ENCODE data around the gene CEP128.
"Not testable (repeated sequence)": the region's sequence is repeated elsewhere in the genome, so short reads cannot be mapped to it uniquely, and the experiment has no call there.

The CEP128 gene

DNA sequence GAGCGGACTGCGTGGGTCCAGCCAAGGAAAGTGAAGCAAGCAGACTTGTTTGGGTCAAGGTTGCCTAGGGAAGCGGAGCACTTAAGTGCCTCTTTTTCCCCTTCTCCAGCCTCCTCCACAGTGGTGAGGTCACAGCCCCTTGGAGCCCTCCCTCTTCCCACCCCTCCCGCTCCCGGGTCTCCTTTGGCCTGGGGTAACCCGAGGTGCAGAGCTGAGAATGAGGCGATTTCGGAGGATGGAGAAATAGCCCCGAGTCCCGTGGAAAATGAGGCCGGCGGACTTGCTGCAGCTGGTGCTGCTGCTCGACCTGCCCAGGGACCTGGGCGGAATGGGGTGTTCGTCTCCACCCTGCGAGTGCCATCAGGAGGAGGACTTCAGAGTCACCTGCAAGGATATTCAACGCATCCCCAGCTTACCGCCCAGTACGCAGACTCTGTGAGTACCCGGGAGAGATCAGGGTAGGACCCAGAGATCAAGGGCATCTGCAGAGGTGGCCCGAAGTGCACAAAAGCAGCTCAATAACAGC is 13.9 kb upstream of the CEP128 start, which contains the start of gene TSHR:
TSS of gene TSHR (plus strand) at position 206 of the 526 bp plus-strand sequence. CDS start at position 266, 60 bp downstream.
- Histone ChIP-seq H3K36me3 (ENCODE audit: control insufficient read depth in 5 of 5, insufficient read depth in 5 of 5, low read length in 5 of 5) (no peaks in the 10 kb centered on the region), H3K4me3 (ENCODE audit: low read depth in 1 of 5, low read length in 5 of 5) (peak within 1 kb of the TSS; percentile 63 to 79 (median 68)), H3K9ac (ENCODE audit: low read length in 5 of 5) (peak within 1 kb of the TSS in 3 of 5 donors; percentile 52 to 62 (median 57)), H3K27me3 (ENCODE audit: control insufficient read depth in 5 of 5, insufficient read depth in 4 of 5, low read length in 5 of 5) (peaks cover 0 to 10% (median 7%) of the 10 kb centered on the region in 5 donors), H3K27ac (ENCODE audit: low read depth, low read length) (no peak within 1 kb of the TSS), H3K4me1 (ENCODE audit: control insufficient read depth in 5 of 5, insufficient read depth in 5 of 5, low read length in 5 of 5) (peaks cover 4 to 15% (median 13%) of the 10 kb centered on the region in 5 donors), H3K9me3 (ENCODE audit: control insufficient read depth in 5 of 5, low read length in 5 of 5) (no peaks in the 10 kb centered on the region)

DNA sequence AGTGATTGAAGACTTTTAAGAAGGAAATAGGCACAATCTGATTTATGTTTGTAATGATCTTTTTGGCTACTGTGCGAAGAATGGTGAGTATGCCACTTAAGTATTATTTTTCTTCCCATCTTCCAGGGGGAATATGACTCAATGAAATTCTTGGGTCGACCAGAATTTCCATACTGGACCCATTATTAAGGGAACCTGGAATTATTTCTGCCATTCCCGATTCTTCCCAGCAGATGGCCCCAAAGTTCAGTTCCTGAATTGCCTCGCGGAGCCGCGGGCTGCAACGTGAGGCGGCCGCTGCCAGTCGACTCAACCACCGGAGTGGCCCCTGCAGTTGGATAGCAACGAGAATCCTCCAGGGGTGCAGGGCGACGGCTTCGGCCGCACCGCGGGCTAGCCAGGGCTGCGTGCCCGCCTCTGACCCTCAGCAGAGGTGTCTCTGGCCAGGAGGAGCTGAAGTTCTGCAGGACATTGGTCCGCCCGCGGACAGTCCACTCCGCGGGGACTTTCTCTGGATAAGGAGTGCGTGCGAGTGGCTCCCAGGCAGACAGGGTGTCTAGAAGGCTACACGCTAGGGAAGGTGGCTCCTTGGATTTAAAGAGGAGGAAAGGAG is 13.3 kb upstream of the CEP128 start:
- H3K36me3 ChIP-seq (ENCODE audit: control insufficient read depth in 5 of 5, insufficient read depth in 5 of 5, low read length in 5 of 5): no peaks in the 10 kb centered on the region
- peak overlapping the region; percentile 63 to 79 (median 68) for H3K4me3 ChIP-seq (ENCODE audit: low read depth in 1 of 5, low read length in 5 of 5)
- H3K27ac ChIP-seq (ENCODE audit: low read depth, low read length): no peak overlapping the region
- peak overlapping the region in 3 of 5 donors; percentile 52 to 62 (median 57) for H3K9ac ChIP-seq (ENCODE audit: low read length in 5 of 5)
- H3K9me3 ChIP-seq (ENCODE audit: control insufficient read depth in 5 of 5, low read length in 5 of 5): no peaks in the 10 kb centered on the region
- H3K27me3 ChIP-seq (ENCODE audit: control insufficient read depth in 5 of 5, insufficient read depth in 4 of 5, low read length in 5 of 5): peaks cover 0 to 10% (median 7%) of the 10 kb centered on the region in 5 donors
- H3K4me1 ChIP-seq (ENCODE audit: control insufficient read depth in 5 of 5, insufficient read depth in 5 of 5, low read length in 5 of 5): peaks cover 4 to 15% (median 13%) of the 10 kb centered on the region in 5 donors

DNA sequence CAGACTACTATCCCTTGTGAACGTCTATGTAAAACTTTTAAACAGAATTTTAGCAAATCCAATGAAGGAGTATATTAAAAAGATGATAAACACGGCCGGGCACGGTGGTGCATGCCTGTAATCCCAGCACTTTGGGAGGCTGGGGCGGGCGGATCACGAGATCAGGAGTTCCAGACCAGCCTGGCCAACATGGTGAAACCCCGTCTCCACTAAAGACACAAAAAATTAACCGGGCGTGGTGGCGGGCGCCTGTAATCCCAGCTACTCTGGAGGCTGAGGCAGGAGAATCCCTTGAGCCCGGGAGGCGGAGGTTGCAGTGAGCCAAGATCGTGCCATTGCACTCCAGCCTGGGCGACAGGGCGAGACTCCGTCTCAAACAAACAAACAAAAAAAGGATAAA is 11.7 kb upstream of the CEP128 start:
- H3K9ac ChIP-seq (ENCODE audit: low read length in 5 of 5); H3K27ac ChIP-seq (ENCODE audit: low read depth, low read length); H3K27me3 ChIP-seq (ENCODE audit: control insufficient read depth in 5 of 5, insufficient read depth in 4 of 5, low read length in 5 of 5); H3K4me3 ChIP-seq (ENCODE audit: low read depth in 1 of 5, low read length in 5 of 5); H3K9me3 ChIP-seq (ENCODE audit: control insufficient read depth in 5 of 5, low read length in 5 of 5); H3K36me3 ChIP-seq (ENCODE audit: control insufficient read depth in 5 of 5, insufficient read depth in 5 of 5, low read length in 5 of 5): not testable (repeated sequence)
- peaks cover 4 to 15% (median 13%) of the 10 kb centered on the region in 5 donors for H3K4me1 ChIP-seq (ENCODE audit: control insufficient read depth in 5 of 5, insufficient read depth in 5 of 5, low read length in 5 of 5)

DNA sequence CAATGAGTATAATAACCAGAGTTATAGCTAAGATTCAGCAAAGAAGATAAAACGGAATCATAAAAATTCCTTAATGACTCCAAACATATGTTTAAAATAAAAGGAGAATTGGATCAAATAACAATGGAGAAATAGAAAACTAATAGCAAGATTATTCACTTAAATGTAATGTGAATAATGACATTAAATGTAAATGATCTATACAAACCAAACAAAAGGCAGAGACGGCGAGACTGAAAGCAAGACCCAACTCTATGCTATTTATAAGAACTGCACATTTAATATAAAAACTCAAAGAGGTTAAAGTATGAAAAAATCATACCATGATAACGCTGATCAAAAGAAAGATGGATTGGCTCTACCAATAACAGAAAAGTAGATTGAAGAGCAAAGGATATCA is 10.0 kb upstream of the CEP128 start:
- Histone ChIP-seq H3K9me3 (ENCODE audit: control insufficient read depth in 5 of 5, low read length in 5 of 5) (no peaks in the 10 kb centered on the region), H3K27ac (ENCODE audit: low read depth, low read length) (no peak overlapping the region), H3K36me3 (ENCODE audit: control insufficient read depth in 5 of 5, insufficient read depth in 5 of 5, low read length in 5 of 5) (no peaks in the 10 kb centered on the region), H3K4me3 (ENCODE audit: low read depth in 1 of 5, low read length in 5 of 5) (no peak overlapping the region), H3K27me3 (ENCODE audit: control insufficient read depth in 5 of 5, insufficient read depth in 4 of 5, low read length in 5 of 5) (peaks cover 0 to 8% (median 7%) of the 10 kb centered on the region in 5 donors), H3K4me1 (ENCODE audit: control insufficient read depth in 5 of 5, insufficient read depth in 5 of 5, low read length in 5 of 5) (peaks cover 4 to 15% (median 12%) of the 10 kb centered on the region in 5 donors), H3K9ac (ENCODE audit: low read length in 5 of 5) (no peak overlapping the region)

DNA sequence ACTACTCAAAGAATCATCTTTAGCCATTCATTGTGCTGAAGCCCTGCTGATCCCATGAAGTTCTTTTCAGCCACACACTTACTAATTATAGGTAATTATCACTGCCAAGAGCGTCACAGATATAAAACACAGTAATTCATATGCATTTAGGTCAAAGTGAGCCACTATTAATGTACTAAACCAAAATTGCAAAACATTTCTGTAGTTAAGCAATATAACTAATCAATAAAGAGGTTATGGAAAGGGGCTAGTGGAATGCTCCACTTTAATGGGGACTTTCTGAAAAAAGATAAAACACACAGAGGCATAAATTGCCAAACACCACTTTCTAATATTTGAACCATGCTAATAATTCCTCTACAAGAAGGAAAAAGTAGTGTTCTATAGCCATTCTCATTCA is 6.8 kb upstream of the CEP128 start:
- Histone ChIP-seq H3K36me3 (ENCODE audit: control insufficient read depth in 5 of 5, insufficient read depth in 5 of 5, low read length in 5 of 5) (no peaks in the 10 kb centered on the region), H3K4me1 (ENCODE audit: control insufficient read depth in 5 of 5, insufficient read depth in 5 of 5, low read length in 5 of 5) (no peaks in the 10 kb centered on the region), H3K4me3 (ENCODE audit: low read depth in 1 of 5, low read length in 5 of 5) (no peak overlapping the region), H3K9me3 (ENCODE audit: control insufficient read depth in 5 of 5, low read length in 5 of 5) (no peaks in the 10 kb centered on the region), H3K9ac (ENCODE audit: low read length in 5 of 5) (no peak overlapping the region), H3K27me3 (ENCODE audit: control insufficient read depth in 5 of 5, insufficient read depth in 4 of 5, low read length in 5 of 5) (peaks cover 0 to 3% (median 0%) of the 10 kb centered on the region in 5 donors), H3K27ac (ENCODE audit: low read depth, low read length) (no peak overlapping the region)

DNA sequence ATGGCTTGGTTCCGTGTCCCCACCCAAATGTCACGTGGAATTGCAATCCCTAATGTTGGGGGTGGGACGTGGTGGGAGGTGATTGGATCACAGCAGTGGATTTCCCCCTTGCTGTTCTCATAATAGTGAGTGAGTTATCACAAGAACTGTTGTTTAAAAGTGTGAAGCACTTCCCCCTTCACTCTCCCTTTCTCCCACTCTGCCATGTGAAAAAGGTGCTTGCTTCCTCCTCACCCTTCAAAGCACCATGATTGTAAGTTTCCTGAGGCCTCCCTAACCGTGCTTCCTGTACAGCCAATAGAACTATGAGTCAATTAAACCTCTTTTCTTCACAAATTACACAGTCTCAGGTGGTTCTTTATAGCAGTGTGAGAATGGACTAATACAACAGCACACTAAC is 5.3 kb upstream of the CEP128 start:
- no peaks in the 10 kb centered on the region for H3K36me3 ChIP-seq (ENCODE audit: control insufficient read depth in 5 of 5, insufficient read depth in 5 of 5, low read length in 5 of 5)
- no peak overlapping the region for H3K9ac ChIP-seq (ENCODE audit: low read length in 5 of 5)
- no peak overlapping the region for H3K4me3 ChIP-seq (ENCODE audit: low read depth in 1 of 5, low read length in 5 of 5)
- no peak overlapping the region for H3K27ac ChIP-seq (ENCODE audit: low read depth, low read length)
- H3K27me3 ChIP-seq (ENCODE audit: control insufficient read depth in 5 of 5, insufficient read depth in 4 of 5, low read length in 5 of 5): peaks cover 0 to 3% (median 0%) of the 10 kb centered on the region in 5 donors
- peaks cover 0 to 8% (median 7%) of the 10 kb centered on the region in 5 donors for H3K4me1 ChIP-seq (ENCODE audit: control insufficient read depth in 5 of 5, insufficient read depth in 5 of 5, low read length in 5 of 5)
- no peaks in the 10 kb centered on the region for H3K9me3 ChIP-seq (ENCODE audit: control insufficient read depth in 5 of 5, low read length in 5 of 5)

DNA sequence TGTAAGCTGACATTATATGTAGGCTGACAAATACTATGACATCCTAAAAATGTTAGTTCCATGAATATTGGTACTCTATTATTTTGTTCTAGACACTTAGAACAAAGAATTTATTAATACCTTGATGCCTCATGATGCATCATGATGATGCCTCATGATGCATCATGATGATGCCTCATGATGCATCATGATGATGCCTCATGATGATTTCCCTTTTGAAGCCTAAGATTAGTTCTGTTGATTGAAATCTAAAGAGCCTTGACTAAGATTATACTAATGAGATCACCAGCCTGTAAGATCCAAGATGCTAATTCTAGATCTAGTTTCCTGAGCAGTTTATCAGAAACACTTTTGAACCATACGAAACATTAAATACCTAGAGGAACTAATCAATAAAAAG is 4.6 kb upstream of the CEP128 start:
- no peak overlapping the region for H3K9ac ChIP-seq (ENCODE audit: low read length in 5 of 5)
- H3K4me1 ChIP-seq (ENCODE audit: control insufficient read depth in 5 of 5, insufficient read depth in 5 of 5, low read length in 5 of 5): peaks cover 0 to 11% (median 9%) of the 10 kb centered on the region in 5 donors
- H3K27ac ChIP-seq (ENCODE audit: low read depth, low read length): no peak overlapping the region
- no peaks in the 10 kb centered on the region for H3K9me3 ChIP-seq (ENCODE audit: control insufficient read depth in 5 of 5, low read length in 5 of 5)
- no peaks in the 10 kb centered on the region for H3K36me3 ChIP-seq (ENCODE audit: control insufficient read depth in 5 of 5, insufficient read depth in 5 of 5, low read length in 5 of 5)
- H3K4me3 ChIP-seq (ENCODE audit: low read depth in 1 of 5, low read length in 5 of 5): no peak overlapping the region
- peaks cover 0 to 3% (median 0%) of the 10 kb centered on the region in 5 donors for H3K27me3 ChIP-seq (ENCODE audit: control insufficient read depth in 5 of 5, insufficient read depth in 4 of 5, low read length in 5 of 5)

DNA sequence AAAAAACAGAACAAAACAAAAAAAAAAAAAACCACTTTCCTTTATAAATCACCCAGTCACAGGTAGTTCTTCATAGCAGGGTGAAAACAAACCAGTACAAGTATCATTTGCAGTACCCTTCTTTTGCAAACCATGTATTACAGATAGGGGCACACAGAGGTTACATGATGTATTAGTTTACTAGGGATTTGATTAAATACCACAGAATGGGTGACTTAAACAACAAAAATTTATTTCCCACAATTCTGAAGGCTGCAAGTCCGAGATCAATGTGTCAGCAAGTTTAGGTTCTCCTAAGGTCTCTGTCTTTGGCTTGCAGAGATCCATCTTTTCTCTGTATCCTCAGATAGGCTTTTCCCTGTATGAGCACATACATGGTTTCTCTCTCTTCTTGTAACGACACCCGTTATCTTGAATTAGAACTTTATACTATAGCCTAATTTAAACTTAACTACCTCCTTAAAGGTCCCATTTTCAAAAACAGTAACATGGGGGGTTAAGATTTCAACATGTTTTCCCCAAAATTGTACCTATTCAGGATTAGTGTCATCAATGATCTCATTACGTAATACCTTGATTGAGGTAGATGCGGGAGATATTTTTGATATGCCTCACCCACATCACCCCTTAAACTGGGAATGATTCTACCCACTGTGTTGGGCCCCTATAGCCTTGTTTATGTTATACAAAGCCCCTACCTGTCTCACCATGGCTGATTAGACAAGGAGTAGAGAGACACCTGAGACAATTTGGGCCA is 3.5 kb upstream of the CEP128 start:
- H3K9me3 ChIP-seq (ENCODE audit: control insufficient read depth in 5 of 5, low read length in 5 of 5): no peaks in the 10 kb centered on the region
- peaks cover 0 to 3% (median 0%) of the 10 kb centered on the region in 5 donors for H3K27me3 ChIP-seq (ENCODE audit: control insufficient read depth in 5 of 5, insufficient read depth in 4 of 5, low read length in 5 of 5)
- no peak overlapping the region for H3K4me3 ChIP-seq (ENCODE audit: low read depth in 1 of 5, low read length in 5 of 5)
- H3K4me1 ChIP-seq (ENCODE audit: control insufficient read depth in 5 of 5, insufficient read depth in 5 of 5, low read length in 5 of 5): peaks cover 0 to 16% (median 14%) of the 10 kb centered on the region in 5 donors
- no peak overlapping the region for H3K27ac ChIP-seq (ENCODE audit: low read depth, low read length)
- H3K9ac ChIP-seq (ENCODE audit: low read length in 5 of 5): no peak overlapping the region
- H3K36me3 ChIP-seq (ENCODE audit: control insufficient read depth in 5 of 5, insufficient read depth in 5 of 5, low read length in 5 of 5): no peaks in the 10 kb centered on the region

DNA sequence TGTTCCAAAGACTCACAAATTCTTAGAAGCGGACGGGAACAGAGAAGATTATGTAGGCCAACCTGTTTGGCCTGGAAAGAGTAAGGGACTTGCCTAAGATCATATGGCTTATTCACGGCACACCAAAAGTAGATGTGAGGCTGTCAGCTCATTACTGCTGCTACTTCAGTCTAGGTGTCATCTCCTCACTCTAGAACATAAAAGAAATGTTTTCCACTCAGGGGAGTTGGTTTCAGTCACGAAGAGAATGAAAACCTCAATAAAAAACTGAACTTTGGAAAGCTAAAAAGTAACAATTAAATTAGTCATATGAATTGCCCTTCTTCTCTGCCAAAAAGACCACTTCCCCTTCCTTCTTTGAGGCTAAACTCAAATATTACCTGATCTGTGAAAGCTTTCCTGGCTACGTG is 658 bp upstream of the CEP128 start:
- no peaks in the 10 kb centered on the region for H3K36me3 ChIP-seq (ENCODE audit: control insufficient read depth in 5 of 5, insufficient read depth in 5 of 5, low read length in 5 of 5)
- no peaks in the 10 kb centered on the region for H3K9me3 ChIP-seq (ENCODE audit: control insufficient read depth in 5 of 5, low read length in 5 of 5)
- H3K4me3 ChIP-seq (ENCODE audit: low read depth in 1 of 5, low read length in 5 of 5): peak overlapping the region; percentile 78 to 92 (median 90)
- no peaks in the 10 kb centered on the region for H3K27me3 ChIP-seq (ENCODE audit: control insufficient read depth in 5 of 5, insufficient read depth in 4 of 5, low read length in 5 of 5)
- H3K9ac ChIP-seq (ENCODE audit: low read length in 5 of 5): peak overlapping the region in 4 of 5 donors; percentile 74 to 86 (median 79)
- peaks cover 0 to 16% (median 14%) of the 10 kb centered on the region in 5 donors for H3K4me1 ChIP-seq (ENCODE audit: control insufficient read depth in 5 of 5, insufficient read depth in 5 of 5, low read length in 5 of 5)
- H3K27ac ChIP-seq (ENCODE audit: low read depth, low read length): peak overlapping the region; percentile 38

DNA sequence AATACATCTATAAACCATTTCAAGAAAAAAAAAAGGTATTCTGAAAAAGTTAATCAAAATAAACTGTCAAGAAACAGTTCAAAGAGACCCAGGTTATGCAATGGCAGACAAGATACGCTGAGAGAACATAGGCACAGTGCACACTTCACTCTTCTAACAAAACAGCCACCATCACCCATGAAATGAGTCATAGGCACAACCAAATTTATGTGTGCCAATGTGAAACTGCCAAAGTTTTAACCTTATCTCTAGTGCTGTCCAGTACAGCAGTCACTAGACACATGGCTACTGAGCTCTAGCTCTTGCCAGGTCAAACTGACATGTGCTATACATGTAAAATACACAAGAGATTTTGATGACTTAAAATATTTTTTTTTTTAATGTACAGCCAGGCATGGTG is 1.4 kb downstream of the CEP128 start:
- H3K27ac ChIP-seq (ENCODE audit: low read depth, low read length): no peak overlapping the region

More for the DNA sequence above, 1.4 kb downstream of the CEP128 start:
- Histone ChIP-seq H3K4me3 (ENCODE audit: low read depth in 1 of 5, low read length in 5 of 5) (no peak overlapping the region), H3K27me3 (ENCODE audit: control insufficient read depth in 5 of 5, insufficient read depth in 4 of 5, low read length in 5 of 5) (no peaks in the 10 kb centered on the region), H3K9ac (ENCODE audit: low read length in 5 of 5) (no peak overlapping the region), H3K9me3 (ENCODE audit: control insufficient read depth in 5 of 5, low read length in 5 of 5) (no peaks in the 10 kb centered on the region), H3K4me1 (ENCODE audit: control insufficient read depth in 5 of 5, insufficient read depth in 5 of 5, low read length in 5 of 5) (peaks cover 0 to 16% (median 14%) of the 10 kb centered on the region in 5 donors), H3K36me3 (ENCODE audit: control insufficient read depth in 5 of 5, insufficient read depth in 5 of 5, low read length in 5 of 5) (no peaks in the 10 kb centered on the region)
